NK-92 (cell line): ENCODE measurements around the gene TRAPPC11.
"Not testable (repeated sequence)": the region's sequence is repeated elsewhere in the genome, so short reads cannot be mapped to it uniquely, and the experiment has no call there.

ENCODE experiments used
- DNase-seq: peaks from one replicate; lab custom pipeline; 2025; ENCODE audit not compliant: unreplicated experiment; lab: John Stamatoyannopoulos, UW

The TRAPPC11 gene

GRCh38 chr4:183718876-183719275 is 59.8 kb downstream of the TRAPPC11 start:
- DNase-seq, result no peak

- DNase-seq, result no peak
These were observed 62.4 kb downstream of the TRAPPC11 start for GRCh38 chr4:183721207-183722081.

DNA sequence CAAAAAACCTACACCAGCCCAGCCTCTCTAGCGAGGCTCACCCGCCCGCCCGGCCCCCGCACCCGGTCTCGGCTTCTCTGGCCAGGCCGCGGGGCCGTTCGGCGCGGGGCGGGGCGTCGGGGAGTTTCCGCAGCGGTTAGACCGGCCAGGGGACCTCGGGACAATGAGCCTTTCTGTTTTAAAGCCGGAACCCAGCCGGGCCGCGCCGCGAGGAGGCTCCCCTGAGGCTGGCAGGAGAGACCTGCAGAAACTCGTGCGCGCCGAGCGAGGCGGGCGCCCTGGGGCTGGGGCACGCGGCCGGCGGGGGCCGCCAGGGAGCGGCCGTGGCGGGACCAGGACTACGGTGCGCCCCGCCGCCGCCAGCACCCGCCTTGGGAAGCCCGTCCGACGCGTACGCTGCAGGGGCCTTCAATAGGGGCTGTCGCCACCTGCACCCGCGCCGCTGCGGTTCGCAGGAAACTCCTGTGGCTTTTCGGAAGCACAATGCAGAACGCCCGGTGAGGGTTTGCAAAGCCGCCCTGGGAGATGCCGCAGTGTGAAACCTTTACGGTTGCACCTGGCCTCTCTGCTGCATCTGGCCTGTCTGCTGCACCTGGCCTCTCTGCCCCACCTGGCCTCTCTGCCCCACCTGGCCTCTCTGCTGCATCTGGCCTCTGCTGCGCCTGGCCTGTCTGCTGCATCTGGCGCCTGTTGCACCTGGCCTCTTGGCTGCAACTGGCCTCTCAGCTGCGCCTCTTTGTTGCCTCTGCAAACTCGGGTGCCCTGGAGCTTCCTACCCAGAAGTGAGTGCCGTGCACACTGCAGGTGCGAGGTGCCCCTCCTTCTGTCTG is 63.9 kb downstream of the TRAPPC11 start:
- DNase-seq, result no peak

GRCh38 chr4:183723561-183724228 is 64.6 kb downstream of the TRAPPC11 start:
- no peak for DNase-seq

GRCh38 chr4:183725585-183725984 is 66.5 kb downstream of the TRAPPC11 start:
- DNase-seq, result not testable (repeated sequence)

DNA sequence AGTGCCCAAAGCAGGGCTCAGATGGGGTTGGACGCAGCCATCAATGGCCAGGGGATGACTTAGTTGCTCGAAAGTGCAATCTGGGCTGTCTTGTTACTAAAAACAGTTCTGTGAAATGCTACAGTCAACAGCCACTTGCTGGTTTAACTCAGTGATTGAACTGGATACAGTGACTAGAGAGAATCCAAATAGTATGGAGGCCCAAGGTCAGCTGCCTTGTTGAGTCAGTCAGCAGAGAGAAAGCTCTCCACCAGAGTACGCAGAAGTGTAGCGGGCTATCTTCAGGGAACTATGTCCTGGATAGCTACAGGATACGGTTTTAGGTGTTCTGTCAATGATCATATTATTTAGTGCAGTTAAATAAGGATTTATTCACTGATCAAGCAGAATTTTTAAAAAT is 68.4 kb downstream of the TRAPPC11 start:
- no peak for DNase-seq

- no peak for DNase-seq
These were observed 69.4 kb downstream of the TRAPPC11 start for GRCh38 chr4:183728223-183729068.

DNA sequence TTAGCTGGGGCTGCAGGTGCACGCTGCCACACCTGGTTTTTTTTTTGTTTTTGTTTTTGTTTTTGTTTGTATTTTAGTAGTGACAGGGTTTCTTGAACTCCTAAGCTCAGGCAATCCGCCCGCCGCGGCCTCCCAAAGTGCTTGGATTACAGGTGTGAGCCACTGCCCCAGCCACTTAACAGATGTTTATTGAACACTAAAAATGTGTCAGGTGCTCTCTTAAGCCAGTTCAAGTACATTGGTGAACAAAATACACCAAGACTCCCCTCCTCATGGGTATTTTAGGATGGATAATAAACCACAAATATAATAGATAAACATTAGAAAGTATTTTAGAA is 69.9 kb downstream of the TRAPPC11 start:
- no peak for DNase-seq

DNA sequence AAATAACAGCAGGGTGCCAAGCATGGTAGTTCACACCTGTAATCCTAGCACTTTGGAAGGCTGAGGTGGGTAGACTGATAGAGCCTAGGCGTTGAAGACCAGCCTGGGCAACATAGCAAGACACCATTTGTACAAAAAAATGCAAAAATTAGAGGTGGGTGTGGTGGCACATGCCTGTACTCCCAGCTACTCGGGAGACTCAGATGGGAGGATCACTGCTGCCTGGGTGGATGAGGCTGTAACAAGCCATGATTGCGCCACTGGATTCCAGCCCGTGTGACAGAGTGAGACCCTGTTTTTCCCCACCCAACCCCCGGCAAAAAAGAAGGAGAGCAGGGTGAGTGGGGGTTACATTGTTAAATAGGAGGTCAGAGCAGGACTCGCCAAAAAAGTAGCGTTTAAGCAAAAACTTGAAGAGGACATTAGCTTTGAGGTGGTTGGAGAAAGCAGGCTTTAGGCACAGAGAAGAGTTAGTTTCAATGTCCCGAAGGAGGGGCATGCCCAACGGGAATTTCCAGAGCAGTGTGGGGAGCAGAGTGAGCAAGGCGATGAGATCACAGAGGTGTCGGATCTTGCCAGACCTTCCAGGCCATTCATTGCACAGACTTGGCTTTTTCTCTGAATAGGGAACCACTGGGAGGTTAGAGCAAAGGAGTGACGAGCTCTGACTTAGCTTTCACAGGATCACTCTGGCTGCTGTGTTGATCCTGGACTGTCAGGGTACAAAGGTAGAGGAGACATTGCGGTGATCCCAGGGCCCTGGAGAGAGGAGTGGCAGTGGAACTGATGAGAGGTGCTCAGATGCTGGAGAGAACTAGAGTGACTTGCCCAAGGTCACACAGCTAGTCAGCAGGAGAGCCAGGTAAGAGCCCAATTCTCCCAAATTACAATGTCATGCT is 70.6 kb downstream of the TRAPPC11 start:
- DNase-seq, result no peak

DNA sequence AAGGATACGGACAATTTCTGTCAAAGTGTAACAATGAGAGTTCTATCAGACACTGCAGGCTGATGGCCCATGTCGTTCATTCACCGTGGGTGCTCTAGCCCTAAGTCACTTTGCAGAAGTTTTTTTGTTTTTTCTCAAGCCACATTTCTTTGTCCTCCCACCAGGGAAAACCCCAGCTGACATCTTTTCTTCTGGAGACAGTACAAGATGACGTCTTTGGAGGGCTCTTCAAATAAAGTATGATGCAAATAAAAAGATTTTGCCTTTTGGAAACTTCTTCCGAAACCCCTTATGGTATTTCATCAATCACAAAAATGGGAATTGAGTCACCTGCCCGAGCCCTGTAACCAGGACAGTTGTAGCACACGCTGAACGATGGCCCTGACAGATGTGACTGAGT is 73.2 kb downstream of the TRAPPC11 start:
- DNase-seq, result no peak

- DNase-seq, result no peak
These were observed 74.1 kb downstream of the TRAPPC11 start for GRCh38 chr4:183733181-183733580.

GRCh38 chr4:183738081-183738673 is 79.1 kb downstream of the TRAPPC11 start:
- no peak for DNase-seq

DNA sequence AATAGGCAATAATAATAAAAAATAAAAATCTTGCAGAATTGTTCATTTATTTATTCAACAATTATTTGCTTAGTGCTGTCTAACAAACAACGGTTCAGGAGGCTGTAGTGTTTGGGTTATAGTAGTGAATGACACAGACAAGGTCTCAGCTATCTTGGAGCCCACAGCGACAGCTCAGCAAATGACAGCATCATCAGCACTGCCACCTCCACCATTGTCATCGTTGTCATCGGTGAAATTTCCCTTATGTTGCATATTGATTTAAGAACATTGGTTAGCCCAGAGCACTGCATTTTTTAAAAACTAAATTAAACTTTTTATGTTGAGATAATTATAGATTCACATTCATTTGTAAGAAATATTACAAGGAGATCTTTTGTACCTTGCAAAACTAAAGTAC is 79.9 kb downstream of the TRAPPC11 start:
- no peak for DNase-seq

DNA sequence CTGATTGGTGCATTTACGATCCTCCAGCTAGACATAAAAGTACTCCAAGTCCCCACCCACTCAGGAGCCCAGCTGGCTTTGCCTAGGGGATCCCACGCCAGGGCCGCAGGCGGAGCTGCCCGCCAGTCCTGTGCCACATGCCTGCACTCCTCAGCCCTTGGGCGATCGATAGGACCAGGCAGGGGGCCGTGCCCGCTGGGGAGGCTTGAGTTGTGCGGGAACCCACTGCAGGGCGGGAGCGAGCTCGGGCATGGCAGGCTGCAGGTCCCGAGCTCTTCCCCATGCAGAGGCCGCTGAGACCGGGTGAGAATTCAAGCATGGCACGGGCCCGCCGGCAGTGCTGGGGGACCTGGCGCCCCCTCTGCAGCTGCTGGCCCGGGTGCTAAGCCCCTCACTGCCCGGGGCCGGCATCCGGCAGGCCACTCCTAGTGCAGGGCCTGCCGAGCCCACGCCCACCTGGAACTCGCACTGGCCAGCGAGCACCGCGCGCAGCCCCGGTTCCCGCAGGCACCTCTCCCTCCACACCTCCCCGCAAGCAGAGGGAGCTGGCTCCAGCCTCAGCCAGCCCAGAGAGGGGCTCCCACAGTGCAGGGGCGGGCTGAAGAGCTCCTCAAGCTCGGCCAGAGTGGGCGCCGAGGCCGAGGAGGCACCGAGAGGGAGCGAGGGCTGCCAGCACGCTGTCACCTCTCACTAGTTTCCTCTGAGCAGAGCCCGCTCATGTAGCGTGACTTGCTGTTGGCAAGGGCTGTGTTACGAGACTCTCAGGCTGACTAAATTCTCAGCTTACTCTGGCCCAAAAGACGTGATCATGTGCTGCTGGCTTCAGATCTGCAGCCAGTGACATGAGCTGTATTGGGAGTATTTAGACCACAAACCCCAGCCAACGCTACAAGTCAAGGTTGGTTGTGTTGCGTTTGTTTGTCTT is 87.5 kb downstream of the TRAPPC11 start:
- DNase-seq, result no peak

GRCh38 chr4:183747380-183747779 is 88.3 kb downstream of the TRAPPC11 start:
- no peak for DNase-seq

- DNase-seq, result no peak
These were observed 89.0 kb downstream of the TRAPPC11 start for GRCh38 chr4:183747931-183748670.

- no peak for DNase-seq
These were observed 92.0 kb downstream of the TRAPPC11 start for GRCh38 chr4:183751106-183751505.

DNA sequence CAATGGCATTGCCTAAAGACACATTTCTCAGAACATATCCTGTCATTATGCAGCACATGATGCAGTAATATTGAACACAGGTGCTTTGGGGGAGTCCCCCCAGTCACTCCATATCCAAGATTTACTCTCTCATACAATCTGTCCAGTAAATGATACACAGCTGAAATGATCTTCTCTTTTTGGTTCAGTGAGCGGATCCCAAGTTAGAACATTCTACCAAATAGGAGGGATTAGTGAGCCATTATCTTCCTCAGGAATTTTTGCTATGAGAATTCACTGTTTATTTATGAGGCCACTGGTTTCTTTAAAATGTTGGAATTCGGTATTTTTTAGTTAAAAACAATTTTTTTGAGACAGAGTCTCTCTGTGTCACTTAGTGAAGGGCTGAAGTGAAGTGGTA is 96.5 kb downstream of the TRAPPC11 start:
- DNase-seq, result no peak
